SK-N-SH (cell line): ENCODE results near the gene OSGEP. TPM values are rescaled to one million over a fixed set of nuclear protein-coding genes. Genes with fewer than 3 reads are reported as not detected.

Experiments
- CTCF ChIA-PET: fragments of 300-600, 350-600 bp; formaldehyde crosslinking; extraction: SDS; loops from one replicate; lab custom pipeline; 2021; lab: Yijun Ruan, JAX
- POLR2A ChIA-PET: fragments of 350-600 bp; sonication (Branson Sonifier 250); formaldehyde crosslinking; extraction: SDS; loops from one replicate; lab custom pipeline; 2020; ENCODE audit warnings: antibody characterized with exemption, inconsistent platforms; lab: Yijun Ruan, JAX
- DNase-seq: peaks from one replicate; pipeline ENCODE4 v3.0.0; 2012
- H2AFZ ChIP-seq: fragments of 200-600 bp; sonication (generic); 2 replicates; pipeline ENCODE4 v1.8.1; 2016; ENCODE audit warnings: antibody characterized with exemption, mild to moderate bottlenecking, low read depth
- H3F3A ChIP-seq: fragments of 200-600 bp; sonication (generic); replicated peaks from 2 replicates; pipeline ENCODE3; 2016; ENCODE audit warnings: antibody characterized with exemption, mild to moderate bottlenecking; ENCODE audit not compliant: insufficient read depth
- H3K27ac ChIP-seq, 2 experiments: fragments of 200-500 bp in 1 of 2; fragments of 200-600 bp in 1 of 2; sonication (Bioruptor generic) in 1 of 2; sonication (generic), shearing (Covaris generic) in 1 of 2; 2 replicates each; pipeline versions ENCODE4 v1.5.1 to v1.6.1; 2014 to 2016; ENCODE audit warnings: low read depth in 2 of 2, inconsistent platforms in 1 of 2, low read length in 1 of 2, mild to moderate bottlenecking in 1 of 2, mixed read lengths in 1 of 2
- H3K27me3 ChIP-seq: fragments of 200-600 bp; sonication (generic), shearing (Covaris generic); 2 replicates; pipeline ENCODE4 v1.6.1; 2016; ENCODE audit warnings: mixed run types; ENCODE audit not compliant: insufficient read depth
- H3K36me3 ChIP-seq, 2 experiments: fragments of 200-500 bp in 1 of 2; fragments of 200-600 bp in 1 of 2; sonication (Bioruptor generic) in 1 of 2; sonication (generic) in 1 of 2; replicated peaks in 1 of 2; 2 replicates each; pipeline versions ENCODE3 to v1.5.1; 2014 to 2016; ENCODE audit warnings: low read length in 1 of 2, mild to moderate bottlenecking in 1 of 2; ENCODE audit not compliant: insufficient read depth in 2 of 2, control insufficient read depth in 1 of 2
- H3K4me1 ChIP-seq, 2 experiments: fragments of 200-500 bp in 1 of 2; fragments of 200-600 bp in 1 of 2; sonication (Bioruptor generic) in 1 of 2; sonication (generic), shearing (Covaris generic) in 1 of 2; 2 replicates each; pipeline versions ENCODE4 v1.5.1 to v1.6.1; 2014 to 2016; ENCODE audit warnings: low read depth in 1 of 2, low read length in 1 of 2, mixed run types in 1 of 2; ENCODE audit not compliant: insufficient read depth in 2 of 2, control insufficient read depth in 1 of 2
- H3K4me2 ChIP-seq: fragments of 200-600 bp; sonication (generic), shearing (Covaris generic); 2 replicates; pipeline ENCODE4 v1.6.1; 2017; ENCODE audit warnings: mixed run types
- H3K4me3 ChIP-seq, 2 experiments: fragments of 200-500 bp in 1 of 2; fragments of 200-600 bp in 1 of 2; sonication (Bioruptor generic) in 1 of 2; sonication (generic), shearing (Covaris generic) in 1 of 2; 2 replicates each; pipeline versions ENCODE4 v1.5.1 to v1.8.1; 2014 to 2016; ENCODE audit warnings: low read depth in 2 of 2, inconsistent platforms in 1 of 2, low read length in 1 of 2, mild to moderate bottlenecking in 1 of 2, mixed read lengths in 1 of 2, moderate library complexity in 1 of 2
- H3K79me2 ChIP-seq: fragments of 200-600 bp; sonication (generic); 2 replicates; pipeline ENCODE4 v1.8.1; 2017; ENCODE audit warnings: mild to moderate bottlenecking; ENCODE audit not compliant: insufficient read depth
- H3K9ac ChIP-seq: fragments of 200-600 bp; sonication (generic); 2 replicates; pipeline ENCODE4 v1.6.1; 2017; ENCODE audit warnings: mixed run types
- H3K9me2 ChIP-seq: fragments of 200-600 bp; sonication (generic); 2 replicates; pipeline ENCODE4 v1.6.1; 2017; ENCODE audit warnings: mixed run types
- H3K9me3 ChIP-seq: fragments of 200-600 bp; sonication (generic); 2 replicates; pipeline ENCODE4 v1.6.1; 2017; ENCODE audit warnings: mixed run types, mild to moderate bottlenecking, moderate library complexity
- H4K20me1 ChIP-seq: fragments of 200-600 bp; sonication (generic); 2 replicates; pipeline ENCODE4 v1.6.1; 2017; ENCODE audit warnings: mild to moderate bottlenecking, mixed run types; ENCODE audit not compliant: insufficient read depth
- CHD2 ChIP-seq: fragments of 150-350 bp; IDR thresholded peaks from 2 replicates; pipeline ENCODE4 v1.6.1; 2018; ENCODE audit warnings: low read length; ENCODE audit not compliant: partially characterized antibody
- EZH2phosphoT487 ChIP-seq: fragments of 200-600 bp; sonication (generic); IDR thresholded peaks from 2 replicates; pipeline ENCODE4 v1.6.1; 2017; ENCODE audit warnings: low read depth, mixed run types, mild to moderate bottlenecking, antibody characterized with exemption, moderate library complexity, borderline replicate concordance
- FOSL2 ChIP-seq: IDR thresholded peaks from 2 replicates; pipeline ENCODE4 v1.4.0; 2012; ENCODE audit warnings: low read depth, mild to moderate bottlenecking, moderate library complexity, borderline replicate concordance
- FOXM1 ChIP-seq: IDR thresholded peaks from 2 replicates; pipeline ENCODE4 v1.4.0; 2012; ENCODE audit warnings: low read depth, mild to moderate bottlenecking
- GATA2 ChIP-seq: sonication (generic); formaldehyde crosslinking; IDR thresholded peaks from 2 replicates; pipeline ENCODE4 v1.5.0; 2020; ENCODE audit warnings: mild to moderate bottlenecking, missing genetic modification reagents
- JUND ChIP-seq: IDR thresholded peaks from 2 replicates; pipeline ENCODE4 v1.4.0; 2012
- MXI1 ChIP-seq: IDR thresholded peaks from 2 replicates; pipeline ENCODE4 v1.6.1; 2012; ENCODE audit warnings: mild to moderate bottlenecking, low read depth, low read length, improper control_type of control experiment
- POLR2AphosphoS5 ChIP-seq: IDR thresholded peaks from 2 replicates; pipeline ENCODE4 v1.6.1; 2012; ENCODE audit warnings: low read depth, low read length
- RAD21 ChIP-seq: IDR thresholded peaks from 2 replicates; pipeline ENCODE4 v1.6.1; 2012; ENCODE audit warnings: mild to moderate bottlenecking, low read length
- RCOR1 ChIP-seq: fragments of 150-350 bp; IDR thresholded peaks from 2 replicates; pipeline ENCODE4 v1.6.1; 2017; ENCODE audit warnings: antibody characterized with exemption, low read length
- SMC3 ChIP-seq: IDR thresholded peaks from 2 replicates; pipeline ENCODE4 v1.6.1; 2012; ENCODE audit warnings: low read depth, low read length, improper control_type of control experiment
- ZBTB33 ChIP-seq: IDR thresholded peaks from 2 replicates; pipeline ENCODE4 v1.4.0; 2012; ENCODE audit warnings: low read depth, borderline replicate concordance
- WGBS: methylation state at CpG from one replicate; pipeline ENCODE4 v1.1.6; 2017; ENCODE audit warnings: low lambda C conversion rate; 5-methylcytosine and 5-hydroxymethylcytosine counted together
- polyA plus RNA-seq, 3 experiments: library from polyadenylated mRNA; depleted of rRNA; stranded (reverse); fragments of >200 nt; gene quantifications; 2 replicates each; pipeline ENCODE4 v1.2.3, GENCODE V29; 2012
- TF ChIP-seq, protein P1 (sequence below): fragments of 200-600 bp; sonication (generic); IDR thresholded peaks from 2 replicates; pipeline ENCODE4 v1.6.1; 2017; ENCODE audit warnings: antibody characterized with exemption, mild to moderate bottlenecking, moderate library complexity
- TF ChIP-seq, protein P2 (sequence below): IDR thresholded peaks from 2 replicates; pipeline ENCODE4 v1.6.1; 2012; ENCODE audit warnings: mild to moderate bottlenecking, low read depth, low read length, moderate library complexity
- TF ChIP-seq, protein P3 (sequence below): IDR thresholded peaks from 2 replicates; pipeline ENCODE4 v1.4.0; 2012; ENCODE audit warnings: low read depth
- TF ChIP-seq, protein P4 (sequence below): IDR thresholded peaks from 2 replicates; pipeline ENCODE4; 2012

Gene OSGEP
- polyA plus RNA-seq, 1 of the 3 experiments (the other 2 are of a cell fraction), result 32.9 TPM

GRCh38 chr14:20417250-20418186 lies 37.1 kb downstream of the OSGEP start:
- no peak for TF ChIP-seq FOXM1
- TF ChIP-seq GATA2 (CRISPR knock-in tag), result no peak
- no peak for TF ChIP-seq RCOR1
- no peak for TF ChIP-seq EZH2phosphoT487
- TF ChIP-seq, protein P1, sequence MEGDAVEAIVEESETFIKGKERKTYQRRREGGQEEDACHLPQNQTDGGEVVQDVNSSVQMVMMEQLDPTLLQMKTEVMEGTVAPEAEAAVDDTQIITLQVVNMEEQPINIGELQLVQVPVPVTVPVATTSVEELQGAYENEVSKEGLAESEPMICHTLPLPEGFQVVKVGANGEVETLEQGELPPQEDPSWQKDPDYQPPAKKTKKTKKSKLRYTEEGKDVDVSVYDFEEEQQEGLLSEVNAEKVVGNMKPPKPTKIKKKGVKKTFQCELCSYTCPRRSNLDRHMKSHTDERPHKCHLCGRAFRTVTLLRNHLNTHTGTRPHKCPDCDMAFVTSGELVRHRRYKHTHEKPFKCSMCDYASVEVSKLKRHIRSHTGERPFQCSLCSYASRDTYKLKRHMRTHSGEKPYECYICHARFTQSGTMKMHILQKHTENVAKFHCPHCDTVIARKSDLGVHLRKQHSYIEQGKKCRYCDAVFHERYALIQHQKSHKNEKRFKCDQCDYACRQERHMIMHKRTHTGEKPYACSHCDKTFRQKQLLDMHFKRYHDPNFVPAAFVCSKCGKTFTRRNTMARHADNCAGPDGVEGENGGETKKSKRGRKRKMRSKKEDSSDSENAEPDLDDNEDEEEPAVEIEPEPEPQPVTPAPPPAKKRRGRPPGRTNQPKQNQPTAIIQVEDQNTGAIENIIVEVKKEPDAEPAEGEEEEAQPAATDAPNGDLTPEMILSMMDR, result no peak
- TF ChIP-seq FOSL2, result no peak
- TF ChIP-seq, protein P2, sequence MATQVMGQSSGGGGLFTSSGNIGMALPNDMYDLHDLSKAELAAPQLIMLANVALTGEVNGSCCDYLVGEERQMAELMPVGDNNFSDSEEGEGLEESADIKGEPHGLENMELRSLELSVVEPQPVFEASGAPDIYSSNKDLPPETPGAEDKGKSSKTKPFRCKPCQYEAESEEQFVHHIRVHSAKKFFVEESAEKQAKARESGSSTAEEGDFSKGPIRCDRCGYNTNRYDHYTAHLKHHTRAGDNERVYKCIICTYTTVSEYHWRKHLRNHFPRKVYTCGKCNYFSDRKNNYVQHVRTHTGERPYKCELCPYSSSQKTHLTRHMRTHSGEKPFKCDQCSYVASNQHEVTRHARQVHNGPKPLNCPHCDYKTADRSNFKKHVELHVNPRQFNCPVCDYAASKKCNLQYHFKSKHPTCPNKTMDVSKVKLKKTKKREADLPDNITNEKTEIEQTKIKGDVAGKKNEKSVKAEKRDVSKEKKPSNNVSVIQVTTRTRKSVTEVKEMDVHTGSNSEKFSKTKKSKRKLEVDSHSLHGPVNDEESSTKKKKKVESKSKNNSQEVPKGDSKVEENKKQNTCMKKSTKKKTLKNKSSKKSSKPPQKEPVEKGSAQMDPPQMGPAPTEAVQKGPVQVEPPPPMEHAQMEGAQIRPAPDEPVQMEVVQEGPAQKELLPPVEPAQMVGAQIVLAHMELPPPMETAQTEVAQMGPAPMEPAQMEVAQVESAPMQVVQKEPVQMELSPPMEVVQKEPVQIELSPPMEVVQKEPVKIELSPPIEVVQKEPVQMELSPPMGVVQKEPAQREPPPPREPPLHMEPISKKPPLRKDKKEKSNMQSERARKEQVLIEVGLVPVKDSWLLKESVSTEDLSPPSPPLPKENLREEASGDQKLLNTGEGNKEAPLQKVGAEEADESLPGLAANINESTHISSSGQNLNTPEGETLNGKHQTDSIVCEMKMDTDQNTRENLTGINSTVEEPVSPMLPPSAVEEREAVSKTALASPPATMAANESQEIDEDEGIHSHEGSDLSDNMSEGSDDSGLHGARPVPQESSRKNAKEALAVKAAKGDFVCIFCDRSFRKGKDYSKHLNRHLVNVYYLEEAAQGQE, result no peak
- TF ChIP-seq, protein P3, sequence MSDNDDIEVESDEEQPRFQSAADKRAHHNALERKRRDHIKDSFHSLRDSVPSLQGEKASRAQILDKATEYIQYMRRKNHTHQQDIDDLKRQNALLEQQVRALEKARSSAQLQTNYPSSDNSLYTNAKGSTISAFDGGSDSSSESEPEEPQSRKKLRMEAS, result no peak
- no peak for TF ChIP-seq POLR2AphosphoS5
- TF ChIP-seq, protein P4, sequence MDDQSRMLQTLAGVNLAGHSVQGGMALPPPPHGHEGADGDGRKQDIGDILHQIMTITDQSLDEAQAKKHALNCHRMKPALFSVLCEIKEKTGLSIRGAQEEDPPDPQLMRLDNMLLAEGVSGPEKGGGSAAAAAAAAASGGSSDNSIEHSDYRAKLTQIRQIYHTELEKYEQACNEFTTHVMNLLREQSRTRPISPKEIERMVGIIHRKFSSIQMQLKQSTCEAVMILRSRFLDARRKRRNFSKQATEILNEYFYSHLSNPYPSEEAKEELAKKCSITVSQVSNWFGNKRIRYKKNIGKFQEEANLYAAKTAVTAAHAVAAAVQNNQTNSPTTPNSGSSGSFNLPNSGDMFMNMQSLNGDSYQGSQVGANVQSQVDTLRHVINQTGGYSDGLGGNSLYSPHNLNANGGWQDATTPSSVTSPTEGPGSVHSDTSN, result no peak
- no peak for TF ChIP-seq CHD2
- no peak for TF ChIP-seq JUND
- no peak for TF ChIP-seq MXI1
- TF ChIP-seq ZBTB33, result no peak
- TF ChIP-seq RAD21, result no peak
- TF ChIP-seq SMC3, result no peak
- WGBS, result 61% methylated on average over 7 of the region's 7 CpGs
- POLR2A ChIA-PET, result no interaction called here
- Histone ChIP-seq H3K4me2 (no peak overlapping the region), H3K9ac (no peak overlapping the region), H3K4me1 (peaks cover 0 to 7% of the 10 kb centered on the region in 2 experiments; a peak in 2 of 4 replicates), H3K4me3 (no peak overlapping the region), H3K9me3 (no peaks in the 10 kb centered on the region), H3K9me2 (no peaks in the 10 kb centered on the region), H3K27ac (no peak overlapping the region), H2AFZ (no peak overlapping the region), H4K20me1 (no peaks in the 10 kb centered on the region), H3F3A (peaks cover 11% of the 10 kb centered on the region), H3K36me3 (no peaks in the 10 kb centered on the region), H3K27me3 (no peaks in the 10 kb centered on the region; the same call in 1 of the 2 replicates), H3K79me2 (peaks cover 3% of the 10 kb centered on the region; the same call in 1 of the 2 replicates)
- CTCF ChIA-PET, result interaction anchor here (0.9 kb wide), 1 partner anchor 13 kb away, joined by 3 read pairs; no protein-coding TSS in a partner anchor
- DNase-seq, result no peak
